ENCODE measurements around the gene PLEKHM3.
A peak's percentile ranks its signal among the peaks of the same experiment; 100 is the strongest.

Gene PLEKHM3

DNA sequence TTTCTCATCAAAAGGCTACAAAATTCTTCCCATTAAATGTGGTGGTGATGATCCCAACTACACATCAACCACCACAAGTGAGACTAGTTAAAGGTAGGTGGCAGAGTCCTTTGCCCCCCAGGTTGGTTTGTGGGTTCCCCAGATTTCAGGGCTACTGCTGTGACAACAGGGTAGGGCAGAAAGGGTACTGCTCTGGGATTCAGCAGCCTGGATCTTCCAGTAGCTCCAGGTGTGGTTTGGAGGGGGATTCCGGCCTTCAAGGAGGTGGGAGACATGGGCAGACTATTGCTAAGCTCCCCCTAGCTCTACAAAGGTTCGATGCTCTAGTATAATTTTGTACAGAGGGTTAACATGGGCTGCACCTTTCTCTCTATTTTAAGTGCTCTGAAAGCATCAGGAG lies 180.7 kb downstream of the PLEKHM3 start:
- Histone ChIP-seq H3K27me3 (ENCODE audit: insufficient read depth, low read length, poor library complexity) (no peaks in the 10 kb centered on the region), H4K8ac (ENCODE audit: low read depth, low read length) (no peak overlapping the region), H3K23ac (ENCODE audit: low read length) (no peak overlapping the region), H3K79me2 (ENCODE audit: control insufficient read depth, insufficient read depth, low read length) (no peaks in the 10 kb centered on the region), H2BK15ac (replicated peaks; ENCODE audit: low read depth) (no peak overlapping the region), H3K27ac (ENCODE audit: low read depth, low read length) (no peak overlapping the region), H3K9ac (ENCODE audit: low read length) (no peak overlapping the region), H3K36me3 (ENCODE audit: control insufficient read depth, insufficient read depth, low read length) (no peaks in the 10 kb centered on the region), H3K18ac (ENCODE audit: low read length) (peak overlapping the region; percentile 39), H2AK5ac (ENCODE audit: low read length) (no peak overlapping the region), H4K5ac (ENCODE audit: low read length) (no peak overlapping the region), H3K79me1 (ENCODE audit: low read length) (no peaks in the 10 kb centered on the region), H2BK5ac (ENCODE audit: low read length) (no peak overlapping the region), H3K4me2 (ENCODE audit: low read length) (no peak overlapping the region), H2BK120ac (ENCODE audit: low read depth, low read length) (no peak overlapping the region), H3K4me1 (ENCODE audit: control insufficient read depth, low read depth, low read length) (peaks cover 6% of the 10 kb centered on the region), H3K4me3 (ENCODE audit: low read length) (no peak overlapping the region), H3K56ac (ENCODE audit: low read length) (no peak overlapping the region), H3K4ac (ENCODE audit: low read depth, low read length) (no peak overlapping the region)
- no peak for DNase-seq
- no CpG with 5 or more reads among the region's 2 CpGs for WGBS (ENCODE audit: extremely low coverage, insufficient coverage, low lambda C conversion rate)

DNA sequence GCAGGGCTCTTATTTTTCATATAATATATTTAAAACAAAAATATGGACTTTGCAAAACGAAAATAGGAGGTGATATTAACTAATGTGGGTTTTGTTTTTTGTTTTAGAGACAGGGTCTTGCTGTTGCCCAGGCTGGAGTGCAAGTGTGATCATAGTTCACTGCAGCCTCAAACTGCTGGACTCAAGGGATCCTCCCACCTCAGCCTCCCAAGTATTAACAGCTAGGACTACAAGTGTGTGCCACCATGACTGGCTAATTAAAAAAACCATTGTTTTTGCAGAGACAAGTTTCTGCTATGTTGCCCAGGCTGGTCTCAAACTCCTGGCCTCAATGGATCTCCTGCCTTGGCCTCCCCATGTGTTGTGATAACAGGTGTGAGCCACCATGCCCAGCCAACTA lies 185.2 kb downstream of the PLEKHM3 start:
- Histone ChIP-seq H2BK120ac (ENCODE audit: low read depth, low read length) (no peak overlapping the region), H3K9ac (ENCODE audit: low read length) (no peak overlapping the region), H3K4me2 (ENCODE audit: low read length) (no peak overlapping the region), H3K4me1 (ENCODE audit: control insufficient read depth, low read depth, low read length) (peaks cover 3% of the 10 kb centered on the region), H3K18ac (ENCODE audit: low read length) (no peak overlapping the region), H3K23ac (ENCODE audit: low read length) (no peak overlapping the region), H2BK5ac (ENCODE audit: low read length) (no peak overlapping the region), H3K36me3 (ENCODE audit: control insufficient read depth, insufficient read depth, low read length) (no peaks in the 10 kb centered on the region), H4K8ac (ENCODE audit: low read depth, low read length) (no peak overlapping the region), H3K79me1 (ENCODE audit: low read length) (no peaks in the 10 kb centered on the region), H3K4me3 (ENCODE audit: low read length) (no peak overlapping the region), H3K27ac (ENCODE audit: low read depth, low read length) (no peak overlapping the region), H4K5ac (ENCODE audit: low read length) (no peak overlapping the region), H2AK5ac (ENCODE audit: low read length) (no peak overlapping the region), H3K79me2 (ENCODE audit: control insufficient read depth, insufficient read depth, low read length) (no peaks in the 10 kb centered on the region), H3K27me3 (ENCODE audit: insufficient read depth, low read length, poor library complexity) (no peaks in the 10 kb centered on the region), H2BK15ac (replicated peaks; ENCODE audit: low read depth) (no peak overlapping the region), H3K56ac (ENCODE audit: low read length) (no peak overlapping the region), H3K4ac (ENCODE audit: low read depth, low read length) (no peak overlapping the region)
- no CpG with 5 or more reads among the region's 1 CpG for WGBS (ENCODE audit: extremely low coverage, insufficient coverage, low lambda C conversion rate)
- no peak for DNase-seq

DNA sequence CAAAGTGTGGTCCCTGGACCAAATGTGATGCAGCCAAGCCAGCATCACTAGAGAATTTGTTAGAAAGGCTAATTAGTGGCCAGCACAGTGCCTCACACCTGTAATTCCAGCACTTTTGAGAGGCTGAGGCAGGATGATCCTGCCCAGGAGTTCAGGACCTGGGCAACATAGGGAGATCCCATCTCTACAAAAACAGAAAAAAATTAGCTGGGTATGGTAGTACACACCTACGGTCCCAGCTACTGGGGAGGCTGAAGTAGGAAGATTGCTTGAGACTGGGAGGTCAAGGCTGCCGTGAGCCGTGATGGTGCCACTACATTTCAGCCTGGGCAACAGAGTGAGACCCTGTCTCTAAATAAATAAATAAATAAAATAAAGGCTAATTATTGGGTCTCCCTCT lies 185.8 kb downstream of the PLEKHM3 start:
- H3K56ac ChIP-seq (ENCODE audit: low read length), result no peak overlapping the region
- H3K18ac ChIP-seq (ENCODE audit: low read length), result no peak overlapping the region
- H3K4me3 ChIP-seq (ENCODE audit: low read length), result no peak overlapping the region
- no peaks in the 10 kb centered on the region for H3K79me2 ChIP-seq (ENCODE audit: control insufficient read depth, insufficient read depth, low read length)
- no peak overlapping the region for H2AK5ac ChIP-seq (ENCODE audit: low read length)
- H3K27ac ChIP-seq (ENCODE audit: low read depth, low read length), result no peak overlapping the region
- no peak overlapping the region for H2BK5ac ChIP-seq (ENCODE audit: low read length)
- no peak overlapping the region for H3K23ac ChIP-seq (ENCODE audit: low read length)
- no peak overlapping the region for H3K4ac ChIP-seq (ENCODE audit: low read depth, low read length)
- H3K36me3 ChIP-seq (ENCODE audit: control insufficient read depth, insufficient read depth, low read length), result no peaks in the 10 kb centered on the region
- H3K79me1 ChIP-seq (ENCODE audit: low read length), result no peaks in the 10 kb centered on the region
- H4K5ac ChIP-seq (ENCODE audit: low read length), result no peak overlapping the region
- H2BK15ac ChIP-seq (replicated peaks; ENCODE audit: low read depth), result no peak overlapping the region
- no peak overlapping the region for H3K4me2 ChIP-seq (ENCODE audit: low read length)
- H3K4me1 ChIP-seq (ENCODE audit: control insufficient read depth, low read depth, low read length), result peaks cover 3% of the 10 kb centered on the region
- no peak overlapping the region for H2BK120ac ChIP-seq (ENCODE audit: low read depth, low read length)
- H4K8ac ChIP-seq (ENCODE audit: low read depth, low read length), result no peak overlapping the region
- H3K9ac ChIP-seq (ENCODE audit: low read length), result no peak overlapping the region
- DNase-seq, result no peak
- WGBS (ENCODE audit: extremely low coverage, insufficient coverage, low lambda C conversion rate), result no CpG with 5 or more reads among the region's 3 CpGs
- H3K27me3 ChIP-seq (ENCODE audit: insufficient read depth, low read length, poor library complexity), result no peaks in the 10 kb centered on the region

DNA sequence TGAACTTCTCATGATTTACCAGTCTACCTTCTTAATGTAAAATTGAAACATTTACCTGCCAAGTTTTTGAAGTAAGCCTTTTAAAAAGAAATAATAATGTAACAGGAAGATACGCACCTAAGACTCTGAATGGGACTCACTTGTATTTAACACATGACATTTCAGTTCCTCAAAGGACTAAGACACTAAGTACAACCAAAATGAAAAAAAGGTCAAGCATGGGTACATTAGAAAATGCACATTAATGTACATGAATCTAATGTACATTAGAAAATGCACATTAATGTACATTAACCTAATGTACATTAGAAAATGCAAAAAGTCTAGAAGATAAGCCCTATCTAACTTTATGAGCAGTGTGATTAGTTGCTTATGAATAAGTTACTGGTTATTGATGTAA lies 186.3 kb downstream of the PLEKHM3 start:
- no CpG with 5 or more reads among the region's 1 CpG for WGBS (ENCODE audit: extremely low coverage, insufficient coverage, low lambda C conversion rate)
- H3K4me3 ChIP-seq (ENCODE audit: low read length), result no peak overlapping the region
- no peak overlapping the region for H3K18ac ChIP-seq (ENCODE audit: low read length)
- H2BK120ac ChIP-seq (ENCODE audit: low read depth, low read length), result no peak overlapping the region
- no peaks in the 10 kb centered on the region for H3K27me3 ChIP-seq (ENCODE audit: insufficient read depth, low read length, poor library complexity)
- DNase-seq, result no peak
- H3K56ac ChIP-seq (ENCODE audit: low read length), result no peak overlapping the region
- H3K79me2 ChIP-seq (ENCODE audit: control insufficient read depth, insufficient read depth, low read length), result no peaks in the 10 kb centered on the region
- no peak overlapping the region for H4K8ac ChIP-seq (ENCODE audit: low read depth, low read length)
- no peak overlapping the region for H3K23ac ChIP-seq (ENCODE audit: low read length)
- H3K4me1 ChIP-seq (ENCODE audit: control insufficient read depth, low read depth, low read length), result peaks cover 3% of the 10 kb centered on the region
- no peak overlapping the region for H2BK5ac ChIP-seq (ENCODE audit: low read length)
- H3K9ac ChIP-seq (ENCODE audit: low read length), result no peak overlapping the region
- no peak overlapping the region for H4K5ac ChIP-seq (ENCODE audit: low read length)
- H2BK15ac ChIP-seq (replicated peaks; ENCODE audit: low read depth), result no peak overlapping the region
- H3K4me2 ChIP-seq (ENCODE audit: low read length), result no peak overlapping the region
- H3K4ac ChIP-seq (ENCODE audit: low read depth, low read length), result no peak overlapping the region
- H3K36me3 ChIP-seq (ENCODE audit: control insufficient read depth, insufficient read depth, low read length), result no peaks in the 10 kb centered on the region
- no peak overlapping the region for H2AK5ac ChIP-seq (ENCODE audit: low read length)
- H3K27ac ChIP-seq (ENCODE audit: low read depth, low read length), result no peak overlapping the region
- no peaks in the 10 kb centered on the region for H3K79me1 ChIP-seq (ENCODE audit: low read length)

DNA sequence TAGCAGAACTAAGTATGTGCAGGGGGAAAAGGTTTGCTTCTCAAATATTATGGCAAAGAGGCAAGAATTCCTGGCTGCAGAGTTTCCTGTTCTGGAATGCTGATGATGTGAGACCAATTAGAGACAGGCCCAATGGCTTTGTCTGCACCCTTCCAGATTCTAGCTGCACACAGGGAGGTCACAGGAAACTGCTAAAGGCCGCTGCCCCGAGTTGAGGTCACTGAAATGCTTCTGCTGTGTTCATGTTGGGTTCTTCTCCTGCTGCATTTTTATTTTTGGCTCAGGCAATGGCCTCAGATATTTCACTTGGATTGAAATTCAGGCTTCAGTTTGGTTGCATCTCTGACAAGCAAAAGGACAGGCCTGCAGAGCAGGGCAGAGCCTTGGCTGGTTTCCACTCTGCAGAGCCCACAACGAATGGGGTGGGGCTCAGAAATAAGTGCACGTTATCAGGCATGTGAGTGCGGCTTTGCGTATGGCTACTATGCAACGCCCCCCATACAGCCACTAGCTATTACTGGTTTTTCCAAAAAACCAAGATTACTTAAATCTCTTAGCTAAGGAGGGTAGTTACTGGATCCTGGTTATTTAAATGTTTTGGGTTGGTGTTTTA lies 188.7 kb downstream of the PLEKHM3 start:
- H3K9ac ChIP-seq (ENCODE audit: low read length), result no peak overlapping the region
- no peaks in the 10 kb centered on the region for H3K27me3 ChIP-seq (ENCODE audit: insufficient read depth, low read length, poor library complexity)
- no peak overlapping the region for H3K18ac ChIP-seq (ENCODE audit: low read length)
- H3K4me1 ChIP-seq (ENCODE audit: control insufficient read depth, low read depth, low read length), result peaks cover 3% of the 10 kb centered on the region
- H3K79me1 ChIP-seq (ENCODE audit: low read length), result no peaks in the 10 kb centered on the region
- H4K5ac ChIP-seq (ENCODE audit: low read length), result no peak overlapping the region
- H3K4ac ChIP-seq (ENCODE audit: low read depth, low read length), result no peak overlapping the region
- H3K79me2 ChIP-seq (ENCODE audit: control insufficient read depth, insufficient read depth, low read length), result no peaks in the 10 kb centered on the region
- no peaks in the 10 kb centered on the region for H3K36me3 ChIP-seq (ENCODE audit: control insufficient read depth, insufficient read depth, low read length)
- peak; percentile 50 for DNase-seq
- H3K23ac ChIP-seq (ENCODE audit: low read length), result no peak overlapping the region
- no peak overlapping the region for H3K4me2 ChIP-seq (ENCODE audit: low read length)
- H2BK120ac ChIP-seq (ENCODE audit: low read depth, low read length), result no peak overlapping the region
- no CpG with 5 or more reads among the region's 7 CpGs for WGBS (ENCODE audit: extremely low coverage, insufficient coverage, low lambda C conversion rate)
- no peak overlapping the region for H2BK5ac ChIP-seq (ENCODE audit: low read length)
- H3K4me3 ChIP-seq (ENCODE audit: low read length), result no peak overlapping the region
- no peak overlapping the region for H2BK15ac ChIP-seq (replicated peaks; ENCODE audit: low read depth)
- no peak overlapping the region for H3K27ac ChIP-seq (ENCODE audit: low read depth, low read length)
- no peak overlapping the region for H3K56ac ChIP-seq (ENCODE audit: low read length)
- H4K8ac ChIP-seq (ENCODE audit: low read depth, low read length), result no peak overlapping the region
- H2AK5ac ChIP-seq (ENCODE audit: low read length), result no peak overlapping the region

DNA sequence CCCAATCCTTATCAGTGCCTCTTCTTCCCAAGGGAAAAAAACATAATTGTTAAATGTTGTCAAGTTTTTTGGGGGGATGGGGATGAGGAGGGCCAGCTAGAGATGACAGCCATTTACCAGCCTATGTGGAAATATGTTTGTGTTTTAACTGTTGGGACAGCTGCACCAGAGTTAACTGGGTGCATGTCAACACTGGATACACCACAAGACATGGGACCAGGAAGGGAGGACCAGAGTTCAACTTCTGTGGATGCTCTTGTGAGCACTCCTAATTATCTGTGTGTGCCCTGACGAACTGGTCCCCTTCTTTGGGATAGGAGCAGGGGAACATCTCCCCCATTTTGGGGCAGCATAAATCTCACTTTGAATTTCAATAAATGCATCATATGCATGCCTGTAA lies 189.5 kb downstream of the PLEKHM3 start:
- H3K27ac ChIP-seq (ENCODE audit: low read depth, low read length), result no peak overlapping the region
- H2BK15ac ChIP-seq (replicated peaks; ENCODE audit: low read depth), result no peak overlapping the region
- H2AK5ac ChIP-seq (ENCODE audit: low read length), result no peak overlapping the region
- H3K56ac ChIP-seq (ENCODE audit: low read length), result no peak overlapping the region
- no peaks in the 10 kb centered on the region for H3K79me1 ChIP-seq (ENCODE audit: low read length)
- H2BK5ac ChIP-seq (ENCODE audit: low read length), result no peak overlapping the region
- peaks cover 8% of the 10 kb centered on the region for H3K4me1 ChIP-seq (ENCODE audit: control insufficient read depth, low read depth, low read length)
- no peaks in the 10 kb centered on the region for H3K36me3 ChIP-seq (ENCODE audit: control insufficient read depth, insufficient read depth, low read length)
- DNase-seq, result no peak
- H3K27me3 ChIP-seq (ENCODE audit: insufficient read depth, low read length, poor library complexity), result no peaks in the 10 kb centered on the region
- no peak overlapping the region for H2BK120ac ChIP-seq (ENCODE audit: low read depth, low read length)
- no peak overlapping the region for H3K18ac ChIP-seq (ENCODE audit: low read length)
- no peak overlapping the region for H4K8ac ChIP-seq (ENCODE audit: low read depth, low read length)
- no peak overlapping the region for H3K9ac ChIP-seq (ENCODE audit: low read length)
- no peaks in the 10 kb centered on the region for H3K79me2 ChIP-seq (ENCODE audit: control insufficient read depth, insufficient read depth, low read length)
- no peak overlapping the region for H3K4me3 ChIP-seq (ENCODE audit: low read length)
- no CpG with 5 or more reads among the region's 1 CpG for WGBS (ENCODE audit: extremely low coverage, insufficient coverage, low lambda C conversion rate)
- no peak overlapping the region for H3K4me2 ChIP-seq (ENCODE audit: low read length)
- no peak overlapping the region for H3K4ac ChIP-seq (ENCODE audit: low read depth, low read length)
- H4K5ac ChIP-seq (ENCODE audit: low read length), result no peak overlapping the region
- no peak overlapping the region for H3K23ac ChIP-seq (ENCODE audit: low read length)
